K562 (cell line): ENCODE data around the gene NBPF3. TPM values are rescaled to one million over a fixed set of nuclear protein-coding genes. Genes with fewer than 3 reads are reported as not detected.

Experiments
- ATAC-seq: fragments of 200-7000 bp; cut with Tn5 transposase; 3 replicates; pipeline ENCODE4 v1.9.1; 2020; ENCODE audit warnings: moderate library complexity
- BruUV-seq: library from RNA; stranded (reverse); fragments of 400-500 nt; replicated peaks from 2 replicates; lab custom pipeline; 2021; lab: Mats Ljungman, UMichigan
- CTCF ChIA-PET: fragments of 300-600 bp; formaldehyde crosslinking; extraction: SDS; loops from one replicate; lab custom pipeline; 2021; ENCODE audit warnings: low intra/inter-chr PET ratio; lab: Yijun Ruan, JAX
- POLR2A ChIA-PET: fragments of 300-600, 350-650 bp; sonication (Branson Sonifier 250); formaldehyde crosslinking; extraction: SDS; loops from one replicate; lab custom pipeline; 2021; ENCODE audit warnings: antibody characterized with exemption, inconsistent platforms; lab: Yijun Ruan, JAX
- DNase-seq, 4 experiments: peaks; one replicate each; pipeline versions ENCODE4 v3.0.0 to v3.0.0-alpha.2; 2011 to 2018; ENCODE audit warnings: low spot score in 3 of 4, mixed read lengths in 3 of 4; ENCODE audit errors: extremely low read depth in 1 of 4
- FAIRE-seq: peaks from 2 replicates; lab custom pipeline; 2011; peaks lifted over from hg19 to GRCh38; lab: Jason Lieb, UNC
- H2AFZ ChIP-seq: 2 replicates; pipeline ENCODE4 v1.6.0; 2011; ENCODE audit warnings: low read depth, low read length, control low read depth, inconsistent platforms
- H3K27ac ChIP-seq: fragments of 200-600 bp; 3 replicates; pipeline ENCODE4 v1.8.0; 2011; ENCODE audit warnings: low read depth, mild to moderate bottlenecking, control low read depth, inconsistent platforms, low read length, moderate library complexity, mixed read lengths; ENCODE audit errors: extremely low read depth
- H3K27me3 ChIP-seq, 2 experiments: fragments of 300-600 bp in 1 of 2; 2 replicates in 1 of 2; 3 replicates in 1 of 2; pipeline versions ENCODE4 v1.6.0 to v1.8.0; 2011; ENCODE audit warnings: inconsistent platforms in 2 of 2, low read length in 2 of 2, mild to moderate bottlenecking in 1 of 2, mixed read lengths in 1 of 2, moderate library complexity in 1 of 2; ENCODE audit not compliant: control insufficient read depth in 2 of 2, insufficient read depth in 2 of 2
- H3K36me3 ChIP-seq: fragments of 300-600 bp; 3 replicates; pipeline ENCODE4 v1.8.0; 2011; ENCODE audit warnings: mild to moderate bottlenecking, low read length, inconsistent platforms; ENCODE audit not compliant: control insufficient read depth, insufficient read depth
- H3K4me1 ChIP-seq, 2 experiments: fragments of 200-600 bp in 1 of 2; replicated peaks in 1 of 2; 2 replicates in 1 of 2; 3 replicates in 1 of 2; pipeline versions ENCODE4 v1.5.1 to v1.8.0; 2011; ENCODE audit warnings: inconsistent platforms in 2 of 2, low read length in 2 of 2, mild to moderate bottlenecking in 1 of 2, mixed read lengths in 1 of 2, moderate library complexity in 1 of 2; ENCODE audit not compliant: control insufficient read depth in 2 of 2, insufficient read depth in 2 of 2
- H3K4me2 ChIP-seq: 2 replicates; pipeline ENCODE4 v1.6.1; 2011; ENCODE audit warnings: low read length, control low read depth, inconsistent platforms, mixed read lengths; ENCODE audit not compliant: insufficient read depth
- H3K4me3 ChIP-seq: fragments of 200-600 bp; sonication (generic), shearing (Covaris generic); 2 replicates; pipeline ENCODE4 v1.5.1; 2016; ENCODE audit warnings: control low read depth, inconsistent platforms
- H3K79me2 ChIP-seq: fragments of 200-600 bp; 3 replicates; pipeline ENCODE4 v1.8.0; 2011; ENCODE audit warnings: low read length, inconsistent platforms; ENCODE audit not compliant: control insufficient read depth, insufficient read depth
- H3K9ac ChIP-seq, 2 experiments: 2 replicates each; pipeline versions ENCODE4 v1.6.0 to v1.6.1; 2011; ENCODE audit warnings: low read depth in 2 of 2, low read length in 2 of 2, control low read depth in 1 of 2, inconsistent platforms in 1 of 2, mild to moderate bottlenecking in 1 of 2, mixed read lengths in 1 of 2; ENCODE audit not compliant: insufficient read depth in 1 of 2
- H3K9me1 ChIP-seq: one replicate; pipeline ENCODE4 v1.6.0; 2011; ENCODE audit warnings: inconsistent platforms, mild to moderate bottlenecking, low read length, moderate library complexity; ENCODE audit not compliant: control insufficient read depth, insufficient read depth
- H3K9me3 ChIP-seq: replicated peaks from 2 replicates; pipeline ENCODE4 v1.5.1; 2011; ENCODE audit warnings: low read depth, low read length, inconsistent platforms; ENCODE audit not compliant: control insufficient read depth, insufficient read depth
- H4K20me1 ChIP-seq: replicated peaks from 2 replicates; pipeline ENCODE4 v1.6.1; 2011; ENCODE audit warnings: low read length, inconsistent platforms, mixed read lengths; ENCODE audit not compliant: control insufficient read depth, insufficient read depth
- ATF3 ChIP-seq, 2 experiments: fragments of 450-650 bp in 1 of 2; sonication (generic) in 1 of 2; formaldehyde crosslinking in 1 of 2; IDR thresholded peaks in 1 of 2; conservative IDR thresholded peaks in 1 of 2; 2 replicates each; pipeline versions ENCODE4 v1.6.1 to v1.8.1; 2016 to 2023; ENCODE audit warnings: mild to moderate bottlenecking in 2 of 2, moderate library complexity in 2 of 2, inconsistent platforms in 1 of 2, missing genetic modification reagents in 1 of 2
- ATF7 ChIP-seq: fragments of 450-650 bp; IDR thresholded peaks from 2 replicates; pipeline ENCODE4 v1.7.1; 2014; ENCODE audit warnings: mild to moderate bottlenecking, moderate library complexity
- FOXA3 ChIP-seq, 2 experiments: fragments of 450-650 bp in 1 of 2; sonication (generic) in 1 of 2; formaldehyde crosslinking; IDR thresholded peaks in 1 of 2; conservative IDR thresholded peaks in 1 of 2; 2 replicates each; pipeline versions ENCODE4 v1.4.0 to v1.8.0; 2020 to 2022; ENCODE audit warnings: mild to moderate bottlenecking in 2 of 2, missing genetic modification reagents in 1 of 2
- HNRNPUL1 ChIP-seq: fragments of 200-400 bp; formaldehyde crosslinking; IDR thresholded peaks from 2 replicates; pipeline ENCODE4 v1.6.1; 2017; ENCODE audit warnings: low read length
- JUND ChIP-seq, 2 experiments: IDR thresholded peaks; 2 replicates in 1 of 2; 3 replicates in 1 of 2; pipeline ENCODE4 v1.6.1; 2011; ENCODE audit warnings: borderline replicate concordance in 2 of 2, low read depth in 2 of 2, low read length in 2 of 2, improper control_type of control experiment in 1 of 2, missing biosample characterization in 1 of 2, missing genetic modification characterization in 1 of 2, missing genetic modification reagents in 1 of 2
- KLF6 ChIP-seq: fragments of 250-450 bp; sonication (Bioruptor Pico); IDR thresholded peaks from 2 replicates; pipeline ENCODE4 v1.4.0; 2020; ENCODE audit warnings: mild to moderate bottlenecking, moderate library complexity, borderline replicate concordance
- RERE ChIP-seq: sonication (generic); formaldehyde crosslinking; IDR thresholded peaks from 2 replicates; pipeline ENCODE4 v1.8.0; 2023; ENCODE audit warnings: missing genetic modification reagents, mild to moderate bottlenecking, borderline replicate concordance
- SAP30 ChIP-seq: fragments of 200-600 bp; sonication (generic); IDR thresholded peaks from 2 replicates; pipeline ENCODE4 v1.6.1; 2012; ENCODE audit warnings: borderline replicate concordance, low read depth, mild to moderate bottlenecking, moderate library complexity, low read length, control low read depth, inconsistent platforms; ENCODE audit not compliant: insufficient read depth, poor library complexity, severe bottlenecking
- ZNF121 ChIP-seq: sonication (generic); formaldehyde crosslinking; conservative IDR thresholded peaks from 2 replicates; pipeline ENCODE4 v1.8.0; 2022; ENCODE audit warnings: missing genetic modification reagents
- WGBS: fragments of 100-300 bp; shearing (Covaris generic); methylation state at CpG from one replicate; pipeline ENCODE4 v1.1.6; 2016; ENCODE audit warnings: low coverage, mixed read lengths; ENCODE audit not compliant: insufficient coverage; ENCODE audit errors: missing lambda C conversion rate; 5-methylcytosine and 5-hydroxymethylcytosine counted together
- in situ Hi-C: fragments of 300-500 bp; cut with MboI; formaldehyde crosslinking; loops from 4 replicates; pipeline ENCODE4 v1.15.0; 2018; ENCODE audit warnings: inconsistent platforms, mixed read lengths
- intact Hi-C: fragments of 100-400 bp; cut with micrococcal nuclease; formaldehyde crosslinking; loops from 2 replicates; pipeline ENCODE4 v1.14.2; 2022
- polyA plus RNA-seq, 8 experiments: library from polyadenylated mRNA; depleted of rRNA in 4 of 8; stranded (reverse) in 5 of 8; unstranded in 3 of 8; fragments of >200 nt; fragmentation: Nextera tagmentation in 2 of 8; fragmentation: Illumina TruSeq in 1 of 8; extraction: Ambion mirVana in 2 of 8; extraction: Trizol in 1 of 8; gene quantifications; 2 replicates each; pipeline versions ENCODE4 v1.2.1 to v1.2.3, GENCODE V29; 2011 to 2014; ENCODE audit warnings: inconsistent platforms in 1 of 8, missing spikeins in 1 of 8
- total RNA-seq, 7 experiments: library from RNA; depleted of rRNA in 6 of 7; stranded (reverse); fragments of >200 nt in 6 of 7; fragmentation: Illumina TruSeq in 2 of 7; extraction: Trizol in 2 of 7; gene quantifications; 2 replicates each; pipeline versions ENCODE4 v1.2.1 to v1.2.3, GENCODE V29; 2011 to 2021; ENCODE audit warnings: low replicate concordance in 1 of 7

NBPF3 gene
- total and polyA plus RNA-seq, 9 of the 15 experiments (the other 6 are each of a cell fraction or from before 2014, with no cell fraction given) = 1.5 to 7.3 (median 5.4) TPM

- BruUV-seq = no TSS peak
- Histone ChIP-seq H3K27me3 (peaks cover 27 to 40% of the 10 kb centered on the region in 2 experiments), H3K9me3 (no peaks in the 10 kb centered on the region), H3K9ac (no peak overlapping the region), H3K4me3 (no peak overlapping the region), H3K9me1 (no peaks in the 10 kb centered on the region), H3K27ac (no peak overlapping the region), H3K36me3 (no peaks in the 10 kb centered on the region), H2AFZ (no peak overlapping the region), H3K4me2 (no peak overlapping the region), H4K20me1 (no peaks in the 10 kb centered on the region), H3K79me2 (no peaks in the 10 kb centered on the region), H3K4me1 (peaks cover 0 to 2% of the 10 kb centered on the region in 2 experiments; a peak in 2 of 5 replicates)
- no peak for ATAC-seq
- DNase-seq = no peak
- no peak for FAIRE-seq
- intact Hi-C loops = no loop called here
- POLR2A ChIA-PET = interaction anchor here (1.1 kb wide), 1 partner anchor 22 kb away, joined by 3 read pairs; no protein-coding TSS in a partner anchor
- TF ChIP-seq FOXA3 (CRISPR knock-in tag; conservative IDR thresholded peaks at IDR 0.05 in 1 of 2, IDR thresholded peaks at IDR 0.05 in 1 of 2) (peak in 1 of 2 experiments; percentile 49; a peak in 1 of 4 replicates), HNRNPUL1 (no peak), ATF7 (0 out of 2 replicates have a peak, but pooled peaks have one; percentile 23), JUND (IDR thresholded peaks at IDR 0.05; ENCODE audit: borderline replicate concordance, low read depth, low read length) (peak; percentile 42; the same call in 1 of the 2 replicates), JUND (tag; IDR thresholded peaks at IDR 0.05; ENCODE audit: borderline replicate concordance, low read depth, low read length) (no peak), SAP30 (no peak), ATF3 (IDR thresholded peaks at IDR 0.05) (peak; percentile 76), ATF3 (CRISPR knock-in tag; conservative IDR thresholded peaks at IDR 0.05) (no peak), ZNF121 (CRISPR knock-in tag) (peak; percentile 67), RERE (no peak), KLF6 (no peak)
- 2% methylated on average over 7 of the region's 7 CpGs for WGBS
- CTCF ChIA-PET = interaction anchor here (0.6 kb wide), 1 partner anchor 50 kb away, joined by 3 read pairs; no protein-coding TSS in a partner anchor
- in situ Hi-C loops = no loop called here
These were observed 90.6 kb downstream of the NBPF3 start for GRCh38 chr1:21530368-21531016.
